Globus pallidus (tissue), 1 donor: Measurements from ENCODE around the gene ATP2A2.
"Not testable (repeated sequence)": the region's sequence is repeated elsewhere in the genome, so short reads cannot be mapped to it uniquely, and the experiment has no call there.

Experiments
- DNase-seq: peaks from one replicate; pipeline ENCODE4 v3.0.0-alpha.2; 2015; ENCODE audit warnings: low spot score

ATP2A2 gene

DNA sequence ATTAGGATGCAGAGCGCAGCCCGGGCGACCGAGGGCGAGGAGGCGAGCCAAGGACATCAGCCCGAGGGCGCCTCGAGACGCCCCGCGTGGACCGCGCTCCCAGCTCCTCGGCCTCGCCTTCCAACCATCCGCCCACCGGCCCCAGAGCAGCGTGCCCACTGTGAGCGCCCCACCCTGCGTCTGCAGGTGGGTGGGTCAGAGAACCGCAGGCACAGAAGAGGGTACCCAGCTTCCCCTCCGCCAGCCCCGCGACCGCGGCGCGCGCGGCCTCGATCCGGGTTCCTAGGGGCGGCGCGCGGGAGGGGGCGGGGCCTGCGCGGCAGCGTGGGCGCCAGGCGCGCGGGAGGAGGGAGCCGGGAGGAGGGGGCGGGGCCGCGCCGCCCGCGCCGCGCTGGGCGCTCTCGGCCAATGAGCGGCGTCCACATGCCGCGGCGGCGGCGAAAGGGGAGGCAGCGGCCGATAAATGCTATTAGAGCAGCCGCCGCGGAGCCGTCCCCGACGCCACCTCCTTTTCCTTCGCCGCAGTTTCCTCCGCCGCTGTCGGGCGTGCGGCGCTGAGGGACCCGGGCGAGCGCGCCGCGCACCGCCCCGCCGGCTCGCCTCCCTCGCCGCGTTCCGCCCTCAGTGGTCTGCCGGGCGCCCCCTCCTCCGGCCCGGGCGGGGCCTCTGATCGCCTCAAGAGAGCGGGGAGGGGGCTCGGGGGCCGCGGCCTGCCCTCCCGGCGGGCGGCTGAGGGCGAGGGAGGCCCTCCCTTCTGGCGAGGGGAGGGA is at the start of gene ATP2A2:
Gene ATP2A2 (plus strand): TSS at position 469 of the 770 bp plus-strand sequence. CDS start 543 bp downstream, outside the sequence.
- DNase-seq, result peak; percentile 89

DNA sequence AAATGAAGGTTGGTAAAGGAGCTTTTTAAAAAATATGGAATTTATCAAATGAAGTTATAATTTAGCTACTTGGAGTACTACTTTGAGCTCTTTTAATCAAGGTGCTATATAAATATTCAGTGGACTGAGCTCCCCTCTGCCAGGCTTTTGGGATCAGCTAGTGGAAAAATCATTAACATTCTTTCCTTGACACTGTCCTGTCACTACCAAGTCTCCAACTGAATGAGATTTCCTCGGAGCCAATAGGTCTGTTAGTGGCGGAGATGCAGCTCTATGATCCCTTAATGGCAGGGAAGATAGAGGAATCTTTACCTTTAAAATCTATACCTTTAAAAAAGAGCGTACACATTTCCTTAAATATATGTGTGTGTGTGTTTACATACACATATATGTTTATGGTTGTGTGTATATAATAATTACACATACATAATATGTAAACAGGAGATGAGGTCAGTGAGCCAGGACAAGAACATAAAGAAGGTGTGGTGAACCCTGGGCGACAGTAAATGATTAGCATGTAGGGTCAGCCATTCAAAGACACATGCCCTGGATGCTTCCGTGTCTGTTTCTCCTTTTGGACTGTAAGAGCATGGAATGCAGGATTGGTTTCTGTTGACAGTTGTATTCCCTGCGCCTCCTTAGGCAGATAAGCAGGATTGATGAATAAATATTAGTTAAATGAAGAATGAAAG is 47.7 kb upstream of the ATP2A2 start:
- no peak for DNase-seq

DNA sequence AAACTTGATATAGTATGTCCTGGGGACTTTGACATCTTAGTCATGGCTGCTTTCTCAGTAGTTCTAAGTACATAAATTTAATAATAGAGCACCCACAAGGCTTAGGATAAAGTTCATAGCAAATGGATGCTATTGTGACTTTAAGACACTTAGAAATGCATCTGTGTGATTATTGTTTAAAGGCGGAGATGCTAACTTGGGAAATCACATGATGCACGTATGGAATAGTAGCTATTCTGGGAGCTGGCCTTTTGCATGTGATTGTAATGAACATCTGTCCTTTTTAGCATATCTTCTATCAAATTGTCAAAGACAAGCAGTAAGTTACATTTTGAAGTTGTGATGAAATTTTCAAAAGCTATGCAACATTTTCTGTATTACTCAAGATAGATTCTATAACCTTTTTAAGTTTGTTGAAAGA is 46.7 kb upstream of the ATP2A2 start:
- DNase-seq, result no peak

DNA sequence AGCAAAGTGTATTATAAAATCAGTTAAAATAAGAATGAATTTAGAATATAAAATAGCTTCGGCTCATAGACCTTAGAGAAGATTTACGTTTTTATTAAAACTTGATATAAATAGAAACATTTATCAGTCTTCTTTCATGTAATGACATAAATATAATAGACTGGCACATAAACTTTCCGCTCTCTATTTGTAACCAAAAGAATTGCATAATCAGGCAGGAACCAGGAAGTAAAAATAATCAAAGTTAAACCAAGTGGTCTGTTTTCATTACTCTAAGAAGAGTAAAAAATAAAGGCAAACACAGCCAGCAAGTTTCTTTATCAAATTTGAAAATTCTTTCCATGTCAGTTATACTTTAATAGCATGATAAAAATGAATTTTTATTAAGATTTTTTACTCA is 46.3 kb upstream of the ATP2A2 start:
- no peak for DNase-seq

DNA sequence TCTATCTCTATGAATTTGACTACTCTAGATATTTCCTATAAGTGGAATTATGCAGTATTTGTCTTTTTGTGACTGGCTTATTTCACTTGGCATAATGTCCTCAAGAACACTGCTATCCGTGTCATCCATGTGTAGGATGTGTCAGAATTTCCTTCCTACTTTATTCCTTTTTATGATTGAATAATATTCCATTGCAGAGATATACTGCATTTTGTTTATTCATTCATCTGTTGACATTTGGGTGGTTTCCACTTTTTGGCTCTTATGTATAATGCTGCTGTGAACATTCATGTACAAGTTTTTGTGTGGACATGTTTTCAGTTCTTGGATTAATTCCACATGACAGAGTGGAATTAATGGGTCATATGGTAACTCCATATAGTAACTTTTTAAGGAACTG is 45.7 kb upstream of the ATP2A2 start:
- no peak for DNase-seq

DNA sequence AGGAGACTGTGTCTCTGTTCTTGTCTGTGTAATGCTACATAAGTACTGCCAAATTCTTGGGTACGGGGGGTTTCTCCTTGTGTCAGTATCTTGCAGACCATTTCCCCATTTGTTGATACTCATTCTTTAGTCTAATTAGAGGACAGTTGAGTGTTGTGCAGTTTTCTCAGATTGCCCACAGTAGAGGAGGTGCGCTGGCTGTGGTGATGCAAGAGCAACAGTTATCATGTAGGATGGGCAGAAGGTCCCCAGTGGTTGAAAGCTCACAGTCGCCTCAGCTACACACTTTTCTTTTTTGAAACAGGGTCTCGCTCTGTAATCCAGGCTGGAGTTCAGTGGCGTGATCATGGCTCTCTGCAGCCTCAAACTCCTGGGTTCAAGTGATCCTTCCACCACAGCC is 37.8 kb upstream of the ATP2A2 start:
- DNase-seq, result no peak

DNA sequence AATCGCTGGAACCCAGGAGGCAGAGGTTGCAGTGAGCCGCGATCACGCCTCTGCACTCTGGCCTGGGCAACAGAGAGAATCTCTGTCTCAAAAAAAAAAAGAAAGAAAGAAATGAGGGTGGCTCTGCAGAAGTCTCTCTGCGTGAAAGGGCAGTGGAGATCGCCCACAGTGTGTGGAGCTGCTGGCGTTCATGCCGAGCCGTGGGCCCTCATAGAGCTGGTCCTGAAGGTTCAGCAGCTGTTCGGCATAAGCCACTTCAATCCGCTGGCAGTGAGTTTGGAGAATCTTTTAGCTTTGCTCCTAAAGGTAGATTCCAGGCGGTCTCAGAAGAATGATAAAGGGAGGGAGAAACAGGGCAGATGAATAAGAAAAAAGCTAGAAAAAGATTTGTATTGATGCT is 36.7 kb upstream of the ATP2A2 start:
- no peak for DNase-seq

DNA sequence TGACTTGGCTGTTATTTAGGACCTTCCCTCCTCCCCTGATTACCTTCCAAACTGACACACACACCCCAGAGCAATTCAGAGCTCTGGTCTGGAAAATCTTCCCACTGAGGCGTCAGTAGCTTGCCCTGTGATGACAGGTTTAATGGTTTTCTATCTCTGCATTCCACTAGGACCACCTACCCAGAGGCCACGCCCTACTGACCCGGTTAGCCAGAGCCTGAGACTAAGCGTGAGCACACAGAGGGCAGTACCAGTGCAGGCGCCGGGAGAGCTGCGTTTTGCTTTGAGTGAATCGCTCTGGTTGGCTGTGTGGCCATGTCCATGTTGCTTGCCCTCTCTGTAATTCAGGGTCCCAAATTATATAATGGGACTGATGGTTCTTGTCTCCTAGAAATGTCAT is 36.2 kb upstream of the ATP2A2 start:
- no peak for DNase-seq

DNA sequence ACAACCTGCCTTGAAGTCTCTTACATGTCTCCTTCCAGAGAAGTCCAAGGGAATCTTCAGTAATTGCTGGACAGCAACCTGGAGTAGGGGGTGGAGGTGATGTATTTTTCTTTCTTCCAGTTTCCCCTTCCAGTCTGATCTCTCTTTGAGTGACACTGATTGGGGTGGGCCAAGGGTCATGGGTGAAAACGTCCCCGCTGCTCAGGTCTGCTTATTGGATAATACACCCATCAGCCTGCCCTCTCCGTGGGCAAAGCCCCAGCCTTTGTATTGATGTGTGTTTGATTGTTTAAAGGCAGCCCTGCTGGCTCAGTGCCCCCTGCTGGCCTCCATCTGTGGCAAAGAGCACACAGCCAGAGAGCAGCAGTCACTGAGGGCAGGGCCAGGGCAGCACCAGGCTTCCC is 35.7 kb upstream of the ATP2A2 start:
- DNase-seq, result no peak

DNA sequence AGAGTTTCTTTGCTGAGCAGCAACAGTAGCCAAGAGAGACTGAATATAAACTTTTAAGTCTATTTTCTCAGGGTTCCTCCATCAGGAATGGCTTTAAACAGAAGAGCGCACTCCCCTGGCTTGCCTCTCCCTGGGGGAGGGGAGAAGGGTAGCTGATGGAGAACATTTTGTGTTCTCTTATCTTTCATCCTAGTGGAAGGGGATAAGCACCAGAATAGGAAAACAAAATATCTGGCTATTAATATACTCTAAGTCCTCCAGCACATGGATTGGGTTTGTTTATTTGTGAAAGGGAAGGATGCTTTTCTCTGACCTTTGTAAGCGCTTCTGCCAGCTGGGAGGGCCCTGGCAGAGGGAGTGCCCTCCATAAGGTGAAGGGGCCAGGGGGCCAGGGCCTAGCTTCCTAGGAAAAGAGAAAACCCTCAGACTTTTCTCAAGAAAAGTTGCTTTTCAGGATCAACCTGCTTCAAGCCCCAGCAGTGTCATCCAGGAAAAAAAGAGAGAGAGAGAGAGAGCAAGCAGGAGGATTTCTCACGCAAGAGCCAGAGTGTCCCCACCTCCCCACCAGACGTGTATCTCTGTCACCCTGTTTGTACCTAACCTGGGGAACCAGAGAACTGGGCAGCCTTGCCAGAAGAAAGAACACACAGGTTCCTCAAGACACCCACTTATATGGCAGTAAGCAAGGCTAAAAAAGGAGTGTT is 34.3 kb upstream of the ATP2A2 start:
- DNase-seq, result no peak

DNA sequence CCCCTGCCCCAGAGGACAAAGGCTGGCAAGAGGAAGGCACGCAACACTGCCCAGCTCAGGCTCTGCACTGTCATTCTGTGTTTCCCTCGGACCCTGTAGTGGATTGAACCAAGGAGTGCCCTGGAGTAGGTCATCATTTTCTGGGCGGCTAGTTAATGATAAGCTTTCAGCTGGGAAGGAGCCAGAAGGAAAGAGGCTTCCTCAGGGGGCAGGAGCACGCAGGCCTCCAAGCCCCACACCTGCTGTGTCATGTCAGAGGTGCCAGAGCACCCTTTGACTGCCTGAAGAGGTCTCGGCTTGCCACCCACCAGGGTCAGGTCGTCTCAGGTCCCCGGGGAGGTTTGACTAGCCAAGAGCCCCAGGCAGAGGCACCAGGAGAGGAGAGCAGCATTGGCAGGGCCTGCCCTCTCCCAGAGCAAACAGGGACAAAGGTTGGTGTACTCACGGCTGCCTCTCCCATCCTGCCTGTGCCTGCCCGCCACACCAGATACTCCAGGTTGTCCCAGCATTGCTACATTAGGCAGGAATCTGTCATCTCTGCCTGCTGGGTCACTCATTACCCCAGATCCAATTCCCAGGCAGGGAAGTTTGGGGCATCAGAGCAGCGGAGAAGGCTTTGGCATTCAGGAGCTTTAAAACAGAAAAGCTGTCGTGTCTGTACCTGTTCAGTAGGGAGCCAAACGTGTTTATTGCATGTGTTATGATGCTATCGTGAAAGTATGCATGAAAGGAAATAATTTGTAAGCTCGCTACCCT is 33.5 kb upstream of the ATP2A2 start:
- no peak for DNase-seq

DNA sequence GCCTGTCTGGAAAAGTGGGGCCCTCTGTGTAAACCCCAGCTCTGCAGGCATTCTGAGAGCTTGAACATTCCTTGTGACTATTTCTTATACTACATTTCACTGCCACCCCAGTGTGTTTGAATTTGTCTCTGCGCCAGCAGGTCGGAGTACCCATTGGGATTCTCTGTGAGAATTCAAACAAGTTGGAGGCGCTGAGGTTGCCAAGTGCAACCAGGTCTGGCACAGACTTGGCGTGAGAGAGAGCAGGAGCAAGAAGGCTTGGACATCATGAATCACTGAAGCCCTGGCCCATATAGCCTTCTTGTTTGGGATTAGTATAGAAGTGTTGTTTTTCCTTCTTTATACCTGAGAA is 33.0 kb upstream of the ATP2A2 start:
- no peak for DNase-seq

DNA sequence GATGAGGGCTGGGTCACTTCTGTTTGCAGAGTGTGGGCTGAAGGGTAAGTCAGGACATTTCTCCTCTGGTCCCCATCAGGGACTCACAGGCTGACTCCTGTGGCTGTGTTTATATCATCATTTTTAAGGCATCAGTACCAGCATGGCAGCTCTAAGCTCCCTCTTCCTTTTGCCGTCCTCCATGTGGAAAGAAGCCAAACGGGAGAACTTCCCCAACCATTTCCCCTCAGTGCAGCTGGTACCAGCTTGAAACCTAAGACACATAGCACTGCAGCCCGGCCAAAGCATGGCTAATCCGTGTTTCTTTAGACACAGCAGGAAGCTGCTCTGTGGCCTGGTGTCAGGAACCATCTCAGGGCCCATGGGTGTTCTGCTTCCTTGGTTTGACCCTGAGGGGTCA is 31.9 kb upstream of the ATP2A2 start:
- no peak for DNase-seq

DNA sequence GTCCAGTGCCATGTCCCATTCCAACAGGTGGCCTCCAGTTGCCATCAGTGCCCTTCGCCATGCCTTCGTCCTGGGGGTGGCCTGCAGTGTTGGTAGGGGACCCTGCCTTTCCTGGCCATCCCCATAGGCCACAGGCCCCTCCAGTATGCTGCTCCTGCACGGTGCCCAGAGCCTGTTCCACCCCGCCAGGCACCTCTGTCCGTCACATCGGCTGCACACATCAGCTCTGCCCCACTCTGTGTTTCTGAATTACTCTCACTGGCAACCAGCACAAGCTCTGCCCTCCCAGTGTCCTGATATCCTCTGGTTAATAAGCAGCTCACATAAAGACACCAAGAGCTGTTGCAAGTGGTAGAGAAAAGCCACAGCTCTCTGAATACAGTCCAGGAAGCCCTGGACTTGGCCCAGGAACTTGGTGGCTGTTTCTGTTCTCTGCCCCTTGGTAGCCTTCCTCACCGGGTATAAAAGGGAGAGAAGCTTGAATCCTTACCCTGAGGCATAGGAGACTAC is 31.3 kb upstream of the ATP2A2 start:
- peak; percentile 47 for DNase-seq

DNA sequence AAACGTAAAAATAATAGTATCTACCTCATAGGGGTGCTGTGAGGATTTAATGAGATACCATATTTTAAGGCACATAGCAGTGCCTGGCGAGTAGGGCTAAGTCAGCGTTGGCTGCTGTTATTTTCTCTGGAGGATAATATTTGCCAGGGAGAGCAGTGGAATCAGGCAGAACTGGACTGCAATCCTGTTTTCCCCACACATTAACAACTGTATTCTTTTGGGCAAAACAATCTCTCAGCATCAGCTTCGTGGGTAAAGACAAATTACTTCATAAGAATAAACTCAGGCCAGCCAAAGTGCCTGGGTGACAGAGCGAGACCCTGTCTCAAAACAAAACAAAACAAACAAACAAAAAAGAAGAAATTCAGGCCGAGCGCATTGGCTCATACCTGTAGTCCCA is 29.7 kb upstream of the ATP2A2 start:
- DNase-seq, result no peak

DNA sequence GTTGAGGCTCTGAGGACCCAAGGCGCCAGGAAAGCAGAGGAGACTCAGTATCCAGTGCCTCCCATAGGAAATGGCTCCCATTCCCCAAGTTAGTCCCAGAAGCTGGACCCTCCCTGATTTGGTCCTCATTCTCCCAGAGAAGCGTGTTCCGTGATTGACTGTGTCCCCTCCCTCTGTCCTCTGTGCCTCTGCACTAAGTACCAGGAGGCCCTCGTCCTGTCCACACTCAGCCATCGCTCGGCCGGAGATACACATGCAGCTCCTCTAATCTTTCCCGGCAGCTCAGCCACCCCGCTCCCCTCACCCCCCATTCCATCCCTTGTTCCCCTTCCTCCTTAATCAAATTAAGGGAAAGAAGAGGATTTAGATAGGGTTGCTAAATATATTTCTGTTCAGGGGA is 28.3 kb upstream of the ATP2A2 start:
- DNase-seq, result no peak

DNA sequence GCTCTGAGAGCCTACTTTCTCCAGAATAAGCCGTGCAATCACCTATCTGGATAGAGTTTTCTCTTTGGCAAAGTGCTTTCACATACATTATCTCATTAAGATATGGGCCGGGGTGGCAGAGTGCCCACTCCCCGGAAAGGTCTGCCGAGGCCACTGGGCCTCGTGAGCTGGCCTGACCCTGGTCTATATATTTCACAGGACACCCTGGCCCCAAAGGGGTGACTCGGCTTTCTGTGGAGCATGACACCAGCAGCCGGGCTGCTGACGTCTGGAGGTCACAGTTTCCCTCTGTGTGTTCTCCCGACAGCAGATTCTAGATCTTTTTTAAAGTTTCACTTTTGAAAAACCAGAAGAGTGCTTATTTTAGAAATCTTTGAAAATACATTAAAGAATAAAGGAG is 27.9 kb upstream of the ATP2A2 start:
- no peak for DNase-seq

DNA sequence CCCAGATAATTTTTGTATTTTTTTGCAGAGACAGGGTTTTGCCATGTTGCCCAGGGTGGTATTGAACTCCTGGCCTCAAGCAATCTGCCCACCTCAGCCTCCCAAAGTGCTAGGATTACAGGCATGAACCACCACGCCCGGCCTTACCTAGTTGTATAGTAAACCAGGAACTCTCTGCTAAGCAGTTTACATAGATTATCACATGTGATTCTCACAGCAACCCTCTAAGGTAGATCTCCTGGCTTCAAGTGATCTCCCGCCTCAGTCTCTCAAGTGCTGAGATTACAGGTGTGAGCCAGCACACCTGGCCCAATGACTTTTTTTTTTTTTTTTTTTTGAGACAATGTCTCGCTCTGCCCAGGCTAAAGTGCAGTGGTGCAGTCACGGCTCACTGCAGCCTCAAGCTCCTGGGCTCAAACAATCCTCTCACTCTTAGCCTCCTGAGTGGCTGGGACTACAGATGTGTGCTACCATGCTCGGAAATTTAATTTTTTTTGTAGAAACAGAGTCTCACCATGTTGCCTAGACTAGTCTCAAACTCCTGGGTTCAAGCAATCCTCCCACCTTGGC is 26.0 kb upstream of the ATP2A2 start:
- no peak for DNase-seq

DNA sequence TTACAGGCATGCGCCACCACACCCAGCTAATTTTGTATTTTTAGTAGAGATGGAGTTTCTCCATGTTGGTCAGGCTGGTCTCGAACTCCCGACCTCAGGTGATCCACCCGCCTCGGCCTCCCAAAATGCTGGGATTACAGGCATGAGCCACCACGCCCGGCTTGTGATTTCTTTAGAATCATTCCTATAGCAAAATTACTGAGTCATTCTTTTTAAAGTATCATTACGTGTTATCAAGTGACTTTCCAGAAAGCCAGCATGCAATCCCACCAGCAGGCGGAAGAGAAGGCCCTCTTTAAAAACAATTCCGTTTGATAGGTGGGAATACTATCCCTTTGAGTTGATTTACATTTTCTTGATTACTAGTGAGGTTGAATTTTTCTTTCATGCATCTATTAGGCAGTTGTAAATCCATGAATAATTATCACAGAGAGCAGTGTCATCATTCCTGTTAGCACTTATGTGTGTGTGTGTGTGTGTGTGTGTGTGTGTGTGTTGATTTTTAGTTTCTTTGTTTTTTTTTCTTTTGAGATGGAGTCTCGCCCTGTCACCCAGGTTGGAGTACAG is 25.1 kb upstream of the ATP2A2 start:
- DNase-seq, result not testable (repeated sequence)

DNA sequence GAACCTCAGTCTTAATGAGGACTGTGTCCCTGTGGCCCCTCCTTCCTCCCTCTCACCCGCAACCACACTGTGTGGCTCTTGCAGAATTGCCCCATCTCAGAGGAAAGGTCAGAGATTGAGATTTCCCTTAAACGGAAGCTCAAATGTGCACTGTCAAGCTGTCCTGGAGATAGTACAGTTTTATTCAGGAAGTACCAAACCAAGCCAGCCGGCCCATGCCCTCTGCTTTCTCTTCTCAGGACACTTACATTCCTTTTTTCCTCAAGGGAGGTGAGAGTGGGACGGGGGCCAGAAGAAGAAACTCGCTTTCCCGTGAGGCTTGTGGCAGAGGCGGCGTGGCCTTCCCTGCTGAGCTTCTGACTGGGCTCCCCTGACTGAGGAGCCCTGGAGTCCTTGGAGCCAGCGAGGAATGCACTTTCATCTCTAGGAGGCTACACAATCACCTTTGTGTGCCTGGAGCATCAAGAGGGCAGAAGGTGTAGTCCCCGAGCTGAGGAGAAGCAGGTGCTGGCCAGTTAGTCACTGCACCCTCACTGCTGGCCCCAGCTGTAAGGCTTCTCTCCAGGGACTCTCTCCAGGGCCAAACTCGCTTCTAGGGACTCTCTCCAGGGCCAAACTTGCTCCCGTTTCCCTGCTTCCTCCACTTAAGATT is 24.1 kb upstream of the ATP2A2 start:
- DNase-seq, result no peak

DNA sequence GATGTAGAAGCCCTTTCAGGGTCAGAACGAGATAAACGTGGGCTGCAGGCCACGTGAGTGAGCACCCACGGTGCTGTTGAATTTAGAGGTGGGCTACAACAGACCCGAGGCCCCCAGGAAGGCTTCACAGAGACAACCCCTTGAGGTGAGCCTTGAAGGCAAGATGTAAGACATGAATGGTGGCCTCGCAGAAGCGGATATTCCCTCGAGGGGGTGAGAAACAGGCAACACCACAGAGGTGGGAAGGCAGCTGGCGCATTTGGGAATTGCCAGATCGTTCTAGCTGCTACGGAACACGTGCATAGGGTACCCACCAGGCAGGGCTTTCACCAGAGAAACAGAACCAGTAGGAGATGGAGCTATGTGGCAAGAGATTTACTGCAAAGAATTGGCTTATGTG is 22.6 kb upstream of the ATP2A2 start:
- DNase-seq, result no peak
